Choroid plexus epithelial cell (primary cell): ENCODE results near the gene TTLL12.

Experiments
- DNase-seq: peaks from one replicate; pipeline ENCODE4 v3.0.0-alpha.2; 2010; ENCODE audit warnings: low read depth
- H3K4me3 ChIP-seq: 2 replicates; pipeline ENCODE4 v1.5.1; 2011; ENCODE audit warnings: low read depth, mild to moderate bottlenecking, control low read depth, low read length, moderate library complexity
- CTCF ChIP-seq: conservative IDR thresholded peaks from 2 replicates; pipeline ENCODE4 v1.5.1; 2011; ENCODE audit warnings: low read depth, mild to moderate bottlenecking, control low read depth, inconsistent platforms, low read length, moderate library complexity

The TTLL12 gene

GRCh38 chr22:43136255-43136654 is 50.7 kb downstream of the TTLL12 start:
- DNase-seq: peak; percentile 59
- peak; percentile 83 for TF ChIP-seq CTCF
- no peak overlapping the region for H3K4me3 ChIP-seq

GRCh38 chr22:43135565-43135964 is 51.4 kb downstream of the TTLL12 start:
- no peak for DNase-seq
- no peak for TF ChIP-seq CTCF
- H3K4me3 ChIP-seq: no peak overlapping the region

GRCh38 chr22:43134553-43134952 is 52.4 kb downstream of the TTLL12 start:
- no peak overlapping the region for H3K4me3 ChIP-seq
- no peak for DNase-seq
- TF ChIP-seq CTCF: no peak

GRCh38 chr22:43133401-43133800 is 53.5 kb downstream of the TTLL12 start:
- no peak overlapping the region for H3K4me3 ChIP-seq
- no peak for TF ChIP-seq CTCF
- no peak for DNase-seq

GRCh38 chr22:43131773-43132501 is 55.0 kb downstream of the TTLL12 start:
- DNase-seq: no peak
- no peak for TF ChIP-seq CTCF

GRCh38 chr22:43129426-43130425 is 57.2 kb downstream of the TTLL12 start:
- TF ChIP-seq CTCF: no peak
- no peak for DNase-seq
- no peak overlapping the region for H3K4me3 ChIP-seq

More at GRCh38 chr22:43131773-43132501, 55.0 kb downstream of the TTLL12 start:
- H3K4me3 ChIP-seq: no peak overlapping the region
